ENCODE results near the gene FBXO38.

The FBXO38 gene

GRCh38 chr5:148408092-148408491 lies 24.3 kb downstream of the FBXO38 start:
- TF ChIP-seq, protein P1, sequence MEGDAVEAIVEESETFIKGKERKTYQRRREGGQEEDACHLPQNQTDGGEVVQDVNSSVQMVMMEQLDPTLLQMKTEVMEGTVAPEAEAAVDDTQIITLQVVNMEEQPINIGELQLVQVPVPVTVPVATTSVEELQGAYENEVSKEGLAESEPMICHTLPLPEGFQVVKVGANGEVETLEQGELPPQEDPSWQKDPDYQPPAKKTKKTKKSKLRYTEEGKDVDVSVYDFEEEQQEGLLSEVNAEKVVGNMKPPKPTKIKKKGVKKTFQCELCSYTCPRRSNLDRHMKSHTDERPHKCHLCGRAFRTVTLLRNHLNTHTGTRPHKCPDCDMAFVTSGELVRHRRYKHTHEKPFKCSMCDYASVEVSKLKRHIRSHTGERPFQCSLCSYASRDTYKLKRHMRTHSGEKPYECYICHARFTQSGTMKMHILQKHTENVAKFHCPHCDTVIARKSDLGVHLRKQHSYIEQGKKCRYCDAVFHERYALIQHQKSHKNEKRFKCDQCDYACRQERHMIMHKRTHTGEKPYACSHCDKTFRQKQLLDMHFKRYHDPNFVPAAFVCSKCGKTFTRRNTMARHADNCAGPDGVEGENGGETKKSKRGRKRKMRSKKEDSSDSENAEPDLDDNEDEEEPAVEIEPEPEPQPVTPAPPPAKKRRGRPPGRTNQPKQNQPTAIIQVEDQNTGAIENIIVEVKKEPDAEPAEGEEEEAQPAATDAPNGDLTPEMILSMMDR (IDR thresholded peaks at IDR 0.05), result no peak
- TF ChIP-seq ZFX (IDR thresholded peaks at IDR 0.05; ENCODE audit: borderline replicate concordance), result no peak
- H3K27ac ChIP-seq, result no peak overlapping the region

DNA sequence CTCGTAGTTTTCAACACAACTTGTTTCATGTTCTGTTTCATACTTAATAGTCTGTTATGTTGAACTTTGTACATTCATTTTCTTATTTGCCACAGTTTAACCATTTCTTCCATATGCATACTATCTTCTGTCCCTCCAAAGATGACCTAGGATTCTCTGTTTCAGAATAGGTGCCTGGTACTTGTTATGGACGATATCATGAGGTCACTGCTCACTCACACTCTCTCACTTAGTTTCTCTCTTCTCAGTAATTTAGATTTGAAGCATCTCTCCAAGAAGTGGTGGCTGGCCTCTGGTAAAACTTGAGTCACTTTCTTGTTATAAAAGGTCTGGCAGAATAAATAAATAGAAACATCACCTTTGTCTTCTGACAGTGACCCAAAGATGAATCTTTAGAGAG lies 28.4 kb downstream of the FBXO38 start:
- H3K27ac ChIP-seq, result no peak overlapping the region
- TF ChIP-seq, protein P1 (IDR thresholded peaks at IDR 0.05), result no peak
- no peak for TF ChIP-seq ZFX (IDR thresholded peaks at IDR 0.05; ENCODE audit: borderline replicate concordance)

GRCh38 chr5:148414833-148415232 lies 31.1 kb downstream of the FBXO38 start:
- no peak overlapping the region for H3K27ac ChIP-seq
- TF ChIP-seq, protein P1 (IDR thresholded peaks at IDR 0.05), result no peak
- no peak for TF ChIP-seq ZFX (IDR thresholded peaks at IDR 0.05; ENCODE audit: borderline replicate concordance)

DNA sequence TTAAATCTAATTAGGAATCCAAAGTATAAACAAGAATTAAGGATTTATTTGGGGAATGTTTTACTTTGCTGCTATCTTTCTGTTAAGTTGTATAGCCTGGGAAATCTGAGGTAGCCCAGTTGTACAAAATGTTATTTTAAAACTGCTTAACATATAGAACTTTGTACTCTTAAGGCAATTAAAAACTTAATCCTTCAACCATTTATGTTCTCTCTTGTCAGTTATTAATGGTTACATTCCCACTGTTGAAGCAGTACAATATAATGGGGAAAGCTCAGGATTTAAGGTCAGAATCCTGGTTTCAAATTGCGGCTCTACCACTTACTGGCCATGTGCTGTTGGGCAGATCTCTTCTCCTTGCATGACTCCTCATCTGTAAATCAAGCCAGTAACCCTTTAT lies 32.7 kb downstream of the FBXO38 start:
- TF ChIP-seq, protein P1 (IDR thresholded peaks at IDR 0.05), result no peak
- TF ChIP-seq ZFX (IDR thresholded peaks at IDR 0.05; ENCODE audit: borderline replicate concordance), result no peak
- H3K27ac ChIP-seq, result no peak overlapping the region

DNA sequence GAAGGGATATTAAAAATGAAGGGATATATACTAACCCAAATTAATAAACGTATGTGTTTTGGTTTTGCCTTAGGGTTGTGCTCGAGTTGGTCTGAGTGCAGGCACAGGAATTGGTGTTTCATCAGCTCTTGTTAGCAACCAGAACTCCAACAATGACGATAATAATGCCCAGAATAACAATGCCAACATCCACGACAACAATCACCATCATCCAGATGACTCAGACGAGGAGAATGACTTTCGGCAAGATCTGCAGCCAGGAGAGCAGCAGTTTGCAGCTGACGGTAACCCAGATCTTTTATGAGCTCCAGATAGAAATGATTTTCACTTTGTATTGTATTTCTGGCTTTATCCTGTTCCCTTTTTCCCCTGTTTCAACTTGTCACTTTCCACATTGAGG lies 33.2 kb downstream of the FBXO38 start:
- H3K27ac ChIP-seq, result no peak overlapping the region
- TF ChIP-seq, protein P1 (IDR thresholded peaks at IDR 0.05), result no peak
- no peak for TF ChIP-seq ZFX (IDR thresholded peaks at IDR 0.05; ENCODE audit: borderline replicate concordance)

DNA sequence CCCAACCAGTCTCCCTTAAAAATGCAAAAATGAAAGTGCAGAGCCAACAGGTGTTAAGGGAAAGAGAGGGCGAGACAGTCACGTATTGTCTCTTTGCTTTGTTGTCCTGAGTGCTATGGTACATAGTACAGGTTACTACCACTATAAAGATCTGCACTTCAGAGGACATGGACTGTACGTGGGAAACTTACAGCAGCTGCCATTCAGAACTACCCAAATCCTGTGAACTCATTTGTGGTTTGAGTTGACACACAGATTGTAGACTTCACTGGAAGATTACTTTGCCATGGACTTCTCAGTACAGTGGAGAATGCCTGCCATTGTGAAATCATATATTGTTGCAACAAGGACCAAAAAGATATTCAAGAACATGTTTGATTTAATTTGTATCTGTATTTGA lies 34.8 kb downstream of the FBXO38 start:
- TF ChIP-seq, protein P1 (IDR thresholded peaks at IDR 0.05), result no peak
- TF ChIP-seq ZFX (IDR thresholded peaks at IDR 0.05; ENCODE audit: borderline replicate concordance), result no peak

DNA sequence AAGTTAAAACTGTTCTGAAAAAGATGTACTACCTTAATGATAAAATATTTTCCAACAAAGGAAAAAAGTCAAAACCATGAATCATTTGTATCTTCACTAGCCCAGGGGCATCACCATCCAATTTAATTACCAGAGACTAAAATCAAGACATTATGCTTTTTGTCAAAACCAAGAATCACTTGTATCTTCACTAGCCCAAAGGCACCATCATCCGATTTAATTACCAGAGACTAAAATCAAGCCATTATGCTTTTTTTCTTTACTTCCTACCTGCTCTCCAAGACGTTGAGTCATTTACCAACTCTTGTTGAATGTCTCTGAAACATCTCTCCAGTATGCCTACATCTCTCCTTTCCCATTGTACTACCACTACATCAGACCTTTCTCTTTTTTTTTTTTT lies 37.9 kb downstream of the FBXO38 start:
- no peak overlapping the region for H3K27ac ChIP-seq
- no peak for TF ChIP-seq ZFX (IDR thresholded peaks at IDR 0.05; ENCODE audit: borderline replicate concordance)
- TF ChIP-seq, protein P1 (IDR thresholded peaks at IDR 0.05), result no peak

More for the DNA sequence above, 34.8 kb downstream of the FBXO38 start:
- no peak overlapping the region for H3K27ac ChIP-seq

Data from 22Rv1 (cell line).